DMS53 (cell line): Measurements from ENCODE around the gene UBE2Q1.
"Not testable (repeated sequence)": the region's sequence is repeated elsewhere in the genome, so short reads cannot be mapped to it uniquely, and the experiment has no call there.

Source experiments
- DNase-seq: peaks from one replicate; lab custom pipeline; 2025; lab: John Stamatoyannopoulos, UW

The UBE2Q1 gene

GRCh38 chr1:154550657-154551056 lies 7.8 kb downstream of the UBE2Q1 start:
- no peak for DNase-seq

- no peak for DNase-seq
Measured at GRCh38 chr1:154550070-154550469, 8.4 kb downstream of the UBE2Q1 start.

GRCh38 chr1:154549202-154549770 lies 9.2 kb downstream of the UBE2Q1 start:
- no peak for DNase-seq

- DNase-seq: no peak
Measured at GRCh38 chr1:154548028-154548427, 10.4 kb downstream of the UBE2Q1 start.

- no peak for DNase-seq
Measured at GRCh38 chr1:154547105-154547732, 11.2 kb downstream of the UBE2Q1 start.

GRCh38 chr1:154546264-154547063 lies 12.0 kb downstream of the UBE2Q1 start:
- peak; percentile 91 for DNase-seq

- DNase-seq: no peak
Measured at GRCh38 chr1:154541231-154541630, 17.2 kb downstream of the UBE2Q1 start.

GRCh38 chr1:154539486-154540483 lies 18.7 kb downstream of the UBE2Q1 start:
- peak; percentile 51 for DNase-seq

- no peak for DNase-seq
Measured at GRCh38 chr1:154536570-154536969, 21.9 kb downstream of the UBE2Q1 start.

- DNase-seq: peak; percentile 86
Measured at GRCh38 chr1:154533952-154534844, 24.3 kb downstream of the UBE2Q1 start.

- not testable (repeated sequence) for DNase-seq
Measured at GRCh38 chr1:154531950-154532349, 26.5 kb downstream of the UBE2Q1 start.

- DNase-seq: no peak
Measured at GRCh38 chr1:154529308-154529707, 29.2 kb downstream of the UBE2Q1 start.

GRCh38 chr1:154527192-154527591 lies 31.3 kb downstream of the UBE2Q1 start:
- DNase-seq: no peak

GRCh38 chr1:154524881-154525280 lies 33.6 kb downstream of the UBE2Q1 start:
- DNase-seq: no peak

- DNase-seq: peak; percentile 57
Measured at GRCh38 chr1:154521695-154522094, 36.8 kb downstream of the UBE2Q1 start.

- no peak for DNase-seq
Measured at GRCh38 chr1:154520333-154520732, 38.1 kb downstream of the UBE2Q1 start.

GRCh38 chr1:154519591-154519991 lies 38.9 kb downstream of the UBE2Q1 start:
- no peak for DNase-seq

GRCh38 chr1:154517661-154518060 lies 40.8 kb downstream of the UBE2Q1 start:
- no peak for DNase-seq

GRCh38 chr1:154514066-154514553 lies 44.4 kb downstream of the UBE2Q1 start:
- DNase-seq: no peak

GRCh38 chr1:154512760-154513159 lies 45.7 kb downstream of the UBE2Q1 start:
- no peak for DNase-seq

GRCh38 chr1:154503898-154504297 lies 54.6 kb downstream of the UBE2Q1 start:
- DNase-seq: no peak
